Measurements from ENCODE around the gene MALT1. TPM values are rescaled to one million over a fixed set of nuclear protein-coding genes. Genes with fewer than 3 reads are reported as not detected.

Gene MALT1
- polyA plus RNA-seq, 1 experiment, result 11.4 TPM

GRCh38 chr18:58674863-58675472, 3.7 kb downstream of the MALT1 start:
- ChIA-PET CTCF (no interaction called here), POLR2A (no interaction called here)
- Histone ChIP-seq H3K36me3 (ENCODE audit: control insufficient read depth, insufficient read depth, low read length) (no peaks in the 10 kb centered on the region), H3K27me3 (ENCODE audit: control insufficient read depth, insufficient read depth, low read length) (no peaks in the 10 kb centered on the region), H3K4me3 (ENCODE audit: low read depth, low read length) (no peak overlapping the region)
- no peak for DNase-seq (ENCODE audit: low read depth)
- TF ChIP-seq, protein P1, sequence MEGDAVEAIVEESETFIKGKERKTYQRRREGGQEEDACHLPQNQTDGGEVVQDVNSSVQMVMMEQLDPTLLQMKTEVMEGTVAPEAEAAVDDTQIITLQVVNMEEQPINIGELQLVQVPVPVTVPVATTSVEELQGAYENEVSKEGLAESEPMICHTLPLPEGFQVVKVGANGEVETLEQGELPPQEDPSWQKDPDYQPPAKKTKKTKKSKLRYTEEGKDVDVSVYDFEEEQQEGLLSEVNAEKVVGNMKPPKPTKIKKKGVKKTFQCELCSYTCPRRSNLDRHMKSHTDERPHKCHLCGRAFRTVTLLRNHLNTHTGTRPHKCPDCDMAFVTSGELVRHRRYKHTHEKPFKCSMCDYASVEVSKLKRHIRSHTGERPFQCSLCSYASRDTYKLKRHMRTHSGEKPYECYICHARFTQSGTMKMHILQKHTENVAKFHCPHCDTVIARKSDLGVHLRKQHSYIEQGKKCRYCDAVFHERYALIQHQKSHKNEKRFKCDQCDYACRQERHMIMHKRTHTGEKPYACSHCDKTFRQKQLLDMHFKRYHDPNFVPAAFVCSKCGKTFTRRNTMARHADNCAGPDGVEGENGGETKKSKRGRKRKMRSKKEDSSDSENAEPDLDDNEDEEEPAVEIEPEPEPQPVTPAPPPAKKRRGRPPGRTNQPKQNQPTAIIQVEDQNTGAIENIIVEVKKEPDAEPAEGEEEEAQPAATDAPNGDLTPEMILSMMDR (IDR thresholded peaks at IDR 0.05; ENCODE audit: insufficient read depth, low read depth, low read length), result no peak

GRCh38 chr18:58676270-58676669, 5.0 kb downstream of the MALT1 start:
- H3K36me3 ChIP-seq (ENCODE audit: control insufficient read depth, insufficient read depth, low read length), result no peaks in the 10 kb centered on the region
- no peaks in the 10 kb centered on the region for H3K27me3 ChIP-seq (ENCODE audit: control insufficient read depth, insufficient read depth, low read length)
- no peak for DNase-seq (ENCODE audit: low read depth)
- TF ChIP-seq, protein P1 (IDR thresholded peaks at IDR 0.05; ENCODE audit: insufficient read depth, low read depth, low read length), result no peak
- ChIA-PET POLR2A (interaction anchor here (0.5 kb wide), 1 partner anchor 98 kb away, joined by 3 read pairs; no protein-coding TSS in a partner anchor), CTCF (no interaction called here)
- no peak overlapping the region for H3K4me3 ChIP-seq (ENCODE audit: low read depth, low read length)

DNA sequence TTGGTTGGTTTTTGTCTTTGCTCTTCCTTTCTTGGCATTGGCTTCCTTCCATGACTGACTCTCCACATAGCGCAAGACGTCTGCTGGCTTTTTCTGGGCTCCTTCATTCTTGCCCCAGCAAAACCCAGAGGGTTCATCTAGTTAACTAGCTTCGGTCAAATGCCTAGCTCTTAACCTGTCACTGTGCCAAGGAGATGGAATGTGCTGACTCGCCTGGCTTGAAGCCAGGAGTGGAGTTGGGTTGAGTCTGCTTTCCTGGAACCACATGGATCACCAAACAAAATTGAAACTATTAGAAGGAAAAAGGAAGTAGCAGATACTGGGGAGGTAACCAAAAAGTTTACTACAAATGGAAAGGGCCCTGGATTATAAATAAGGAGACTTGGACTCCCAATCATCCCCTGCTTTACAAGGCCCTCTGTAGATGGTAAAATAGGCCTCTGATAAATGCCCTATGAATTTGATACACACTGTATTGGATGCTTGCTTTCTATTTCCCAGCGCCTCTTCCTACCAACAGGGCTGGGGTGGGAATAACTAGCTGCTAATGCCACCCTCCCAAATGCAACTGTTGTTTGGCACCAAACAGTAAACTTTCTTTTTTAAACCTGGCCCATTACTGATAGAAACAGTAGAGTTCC, 11.3 kb downstream of the MALT1 start:
- CTCF ChIA-PET, result no interaction called here
- TF ChIP-seq, protein P1 (IDR thresholded peaks at IDR 0.05; ENCODE audit: insufficient read depth, low read depth, low read length), result no peak
- Histone ChIP-seq H3K36me3 (ENCODE audit: control insufficient read depth, insufficient read depth, low read length) (peaks cover 6% of the 10 kb centered on the region), H3K4me3 (ENCODE audit: low read depth, low read length) (no peak overlapping the region), H3K27me3 (ENCODE audit: control insufficient read depth, insufficient read depth, low read length) (no peaks in the 10 kb centered on the region)
- DNase-seq (ENCODE audit: low read depth), result no peak
- POLR2A ChIA-PET, result no interaction called here

GRCh38 chr18:58687871-58688308, 16.6 kb downstream of the MALT1 start:
- ChIA-PET CTCF (interaction anchor here (1.0 kb wide), 1 partner anchor 13 kb away, joined by 3 read pairs; no protein-coding TSS in a partner anchor), POLR2A (no interaction called here)
- peaks cover 10% of the 10 kb centered on the region for H3K36me3 ChIP-seq (ENCODE audit: control insufficient read depth, insufficient read depth, low read length)
- H3K4me3 ChIP-seq (ENCODE audit: low read depth, low read length), result no peak overlapping the region
- no peaks in the 10 kb centered on the region for H3K27me3 ChIP-seq (ENCODE audit: control insufficient read depth, insufficient read depth, low read length)
- TF ChIP-seq, protein P1 (IDR thresholded peaks at IDR 0.05; ENCODE audit: insufficient read depth, low read depth, low read length), result no peak
- no peak for DNase-seq (ENCODE audit: low read depth)

DNA sequence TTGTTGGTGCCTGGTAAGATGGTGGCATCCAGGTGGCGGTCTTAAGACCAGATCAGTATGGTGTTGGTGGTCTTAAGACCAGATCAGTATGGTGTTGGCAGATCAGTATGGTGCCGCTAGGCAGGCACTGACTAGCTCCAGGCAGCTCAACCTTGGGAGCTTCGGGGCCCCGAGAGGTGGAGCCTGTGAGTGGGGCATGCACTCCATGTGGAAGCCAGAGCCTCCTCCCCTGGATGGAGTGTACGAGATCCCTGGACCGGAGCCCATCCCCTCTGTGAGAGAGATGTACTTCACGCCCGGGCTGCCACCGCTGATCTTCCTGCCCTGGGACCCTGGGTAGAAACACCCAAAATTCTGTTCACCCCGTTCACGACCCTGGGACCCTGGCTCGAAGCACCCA, 19.0 kb downstream of the MALT1 start:
- Histone ChIP-seq H3K4me3 (ENCODE audit: low read depth, low read length) (no peak overlapping the region), H3K27me3 (ENCODE audit: control insufficient read depth, insufficient read depth, low read length) (no peaks in the 10 kb centered on the region), H3K36me3 (ENCODE audit: control insufficient read depth, insufficient read depth, low read length) (peaks cover 10% of the 10 kb centered on the region)
- ChIA-PET POLR2A (no interaction called here), CTCF (no interaction called here)
- TF ChIP-seq, protein P1 (IDR thresholded peaks at IDR 0.05; ENCODE audit: insufficient read depth, low read depth, low read length), result no peak
- no peak for DNase-seq (ENCODE audit: low read depth)

All from BJ (cell line).